ENCODE results near the gene NLRC4. TPM values are rescaled to one million over a fixed set of nuclear protein-coding genes. Genes with fewer than 3 reads are reported as not detected.
A peak's percentile ranks its signal among the peaks of the same experiment; 100 is the strongest.

Gene NLRC4
- total RNA-seq, 1 experiment from 2014 or later: not detected

DNA sequence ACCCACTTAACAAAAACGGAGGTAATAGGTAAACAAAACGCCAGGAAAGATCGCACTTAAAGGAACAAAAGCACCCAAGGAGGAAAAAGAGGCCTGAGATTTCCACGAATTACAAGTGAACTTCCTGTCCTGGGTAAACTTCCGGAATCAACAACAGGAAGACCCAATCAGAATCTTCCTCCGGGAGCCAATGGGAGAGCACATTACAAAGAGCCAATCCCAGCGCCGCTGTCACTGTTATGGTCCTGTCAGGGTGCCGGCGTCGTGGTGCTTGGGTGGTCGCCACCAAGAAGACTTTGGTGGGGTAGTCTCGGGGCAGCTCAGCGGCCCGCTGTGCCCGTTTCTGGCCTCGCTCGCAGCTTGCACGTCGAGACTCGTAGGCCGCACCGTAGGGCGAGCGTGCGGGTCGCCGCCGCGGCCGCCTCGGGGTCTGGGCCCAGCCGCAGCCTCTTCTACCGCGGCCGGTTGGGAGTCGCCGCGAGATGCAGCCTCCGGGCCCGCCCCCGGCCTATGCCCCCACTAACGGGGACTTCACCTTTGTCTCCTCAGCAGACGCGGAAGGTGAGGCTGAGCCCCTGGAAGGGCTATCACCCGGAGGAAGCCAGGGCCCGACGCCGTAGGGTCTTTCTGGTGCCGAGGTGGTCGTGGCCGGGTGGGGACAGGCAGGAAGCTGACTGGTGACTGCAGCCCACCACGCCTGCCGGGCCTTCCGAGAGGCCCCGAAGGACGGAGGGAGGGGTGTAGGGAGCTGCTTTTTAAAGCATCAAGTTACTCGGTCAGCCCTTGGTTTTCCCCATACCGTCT is 13.2 kb upstream of the NLRC4 start, which contains the start of gene YIPF4:
Gene YIPF4, plus strand, starts transcription at position 231 of the 804 bp plus-strand sequence. Its CDS starts 252 bp downstream, at position 483.
- Mint-ChIP-seq H3K9me3 (no peaks in the 10 kb centered on the region), H3K4me3 (peak within 1 kb of the TSS; percentile 81 to 89), H3K36me3 (ENCODE audit: insufficient read depth in 1 of 3, low read depth in 3 of 3) (peaks cover 5 to 12% (median 11%) of the 10 kb centered on the region in 3 experiments; a peak in 6 of 7 replicates), H3K27me3 (ENCODE audit: low read depth) (peaks cover 19% of the 10 kb centered on the region), H3K4me1 (peaks cover 5 to 8% of the 10 kb centered on the region in 2 experiments; a peak in 3 of 4 replicates), H3K27ac (peak within 1 kb of the TSS; percentile 76 to 96 (median 90); a peak in 6 of 7 replicates)
- Histone ChIP-seq H3T11ph (ENCODE audit: low read length) (no peak within 1 kb of the TSS), H4K5ac (ENCODE audit: insufficient read length, low read depth, low read length) (peak within 1 kb of the TSS; percentile 76), H3K23me2 (ENCODE audit: insufficient read length, low read depth, low read length, poor library complexity, severe bottlenecking) (no peaks in the 10 kb centered on the region), H2AK5ac (ENCODE audit: insufficient read length, low read length) (no peak within 1 kb of the TSS), H3K23ac (ENCODE audit: insufficient read length, low read depth, low read length) (no peak within 1 kb of the TSS), H3K4me2 (ENCODE audit: insufficient read depth, insufficient read length, low read length) (peak within 1 kb of the TSS; percentile 55), H2BK120ac (ENCODE audit: low read depth, low read length, poor library complexity, severe bottlenecking) (peak within 1 kb of the TSS; percentile 12), H3K27ac (ENCODE audit: insufficient read length, low read depth, low read length) (peak within 1 kb of the TSS; percentile 40), H2BK20ac (ENCODE audit: low read depth, low read length, poor library complexity, severe bottlenecking) (no peak within 1 kb of the TSS), H3K79me2 (ENCODE audit: insufficient read depth, low read length) (no peaks in the 10 kb centered on the region; the same call in 1 of the 2 replicates), H3K56ac (ENCODE audit: insufficient read length, low read depth, low read length) (no peak within 1 kb of the TSS), H4K8ac (replicated peaks; ENCODE audit: insufficient read length, low read depth, low read length) (no peak within 1 kb of the TSS), H2BK12ac (ENCODE audit: insufficient read length, low read depth, low read length) (no peak within 1 kb of the TSS), H3K79me1 (ENCODE audit: insufficient read depth, low read depth, low read length, poor library complexity, severe bottlenecking) (no peaks in the 10 kb centered on the region), H4K20me1 (ENCODE audit: control insufficient read depth, insufficient read depth, insufficient read length) (no peaks in the 10 kb centered on the region), H3K4me1 (ENCODE audit: insufficient read depth, low read length) (no peaks in the 10 kb centered on the region), H3K4ac (ENCODE audit: low read depth, low read length) (no peak within 1 kb of the TSS), H3K9me3 (ENCODE audit: control insufficient read depth, low read depth, low read length) (no peaks in the 10 kb centered on the region), H2BK5ac (ENCODE audit: insufficient read length, low read length) (no peak within 1 kb of the TSS), H3K9ac (ENCODE audit: extremely low read depth, insufficient read length, low read length) (peak within 1 kb of the TSS; percentile 41), H3K18ac (ENCODE audit: insufficient read length, low read depth, low read length) (peak within 1 kb of the TSS; percentile 16), H2BK15ac (ENCODE audit: low read depth, low read length) (no peak within 1 kb of the TSS), H3K14ac (ENCODE audit: insufficient read depth, low read length) (peak within 1 kb of the TSS; percentile 89; the same call in 1 of the 2 replicates), H2AFZ (ENCODE audit: low read length) (peak within 1 kb of the TSS; percentile 99), H3K27me3 (ENCODE audit: insufficient read depth, low read length) (no peaks in the 10 kb centered on the region), H4K91ac (ENCODE audit: insufficient read length, low read depth, low read length) (no peak within 1 kb of the TSS)
- WGBS (ENCODE audit: extremely low coverage, insufficient read length, low lambda C conversion rate): no CpG with 5 or more reads among the region's 59 CpGs
- TF ChIP-seq, protein P1, sequence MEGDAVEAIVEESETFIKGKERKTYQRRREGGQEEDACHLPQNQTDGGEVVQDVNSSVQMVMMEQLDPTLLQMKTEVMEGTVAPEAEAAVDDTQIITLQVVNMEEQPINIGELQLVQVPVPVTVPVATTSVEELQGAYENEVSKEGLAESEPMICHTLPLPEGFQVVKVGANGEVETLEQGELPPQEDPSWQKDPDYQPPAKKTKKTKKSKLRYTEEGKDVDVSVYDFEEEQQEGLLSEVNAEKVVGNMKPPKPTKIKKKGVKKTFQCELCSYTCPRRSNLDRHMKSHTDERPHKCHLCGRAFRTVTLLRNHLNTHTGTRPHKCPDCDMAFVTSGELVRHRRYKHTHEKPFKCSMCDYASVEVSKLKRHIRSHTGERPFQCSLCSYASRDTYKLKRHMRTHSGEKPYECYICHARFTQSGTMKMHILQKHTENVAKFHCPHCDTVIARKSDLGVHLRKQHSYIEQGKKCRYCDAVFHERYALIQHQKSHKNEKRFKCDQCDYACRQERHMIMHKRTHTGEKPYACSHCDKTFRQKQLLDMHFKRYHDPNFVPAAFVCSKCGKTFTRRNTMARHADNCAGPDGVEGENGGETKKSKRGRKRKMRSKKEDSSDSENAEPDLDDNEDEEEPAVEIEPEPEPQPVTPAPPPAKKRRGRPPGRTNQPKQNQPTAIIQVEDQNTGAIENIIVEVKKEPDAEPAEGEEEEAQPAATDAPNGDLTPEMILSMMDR (conservative IDR thresholded peaks at IDR 0.05): no peak
- DNase-seq: peak; percentile 91

Data from H9 (cell line).